Cardiac muscle cell (in vitro differentiated cells and primary cell): ENCODE measurements around the gene CTXND1. TPM values are rescaled to one million over a fixed set of nuclear protein-coding genes. Genes with fewer than 3 reads are reported as not detected.

Source experiments
- DNase-seq, 2 donors: peaks; one replicate each; pipeline versions ENCODE4 v3.0.0 to v3.0.0-alpha.2; 2010 to 2017; ENCODE audit warnings: low read depth in 1 of 2, low spot score in 1 of 2
- H3K27ac ChIP-seq: fragments of 200-600 bp; sonication (generic); 2 replicates; pipeline ENCODE4 v1.5.1; 2016
- H3K27me3 ChIP-seq: fragments of 200-600 bp; sonication (generic); 2 replicates; pipeline ENCODE4 v1.6.0; 2016; ENCODE audit warnings: control low read depth
- H3K36me3 ChIP-seq: fragments of 200-600 bp; sonication (generic); 2 replicates; pipeline ENCODE4 v1.5.1; 2016; ENCODE audit warnings: control low read depth
- H3K4me1 ChIP-seq: fragments of 200-600 bp; sonication (generic); 2 replicates; pipeline ENCODE4 v1.8.1; 2017; ENCODE audit warnings: low read depth, mild to moderate bottlenecking, mixed run types
- H3K4me3 ChIP-seq: fragments of 200-600 bp; sonication (generic); 2 replicates; pipeline ENCODE4 v1.5.1; 2016; ENCODE audit warnings: mild to moderate bottlenecking
- H3K9me3 ChIP-seq: fragments of 200-600 bp; sonication (generic); 2 replicates; pipeline ENCODE4 v1.5.1; 2017; ENCODE audit warnings: low read depth, mild to moderate bottlenecking, control low read depth
- polyA plus RNA-seq: library from polyadenylated mRNA; unstranded; fragments of >200 nt; fragmentation: Nextera tagmentation; extraction: Ambion mirVana; gene quantifications from 2 replicates; pipeline ENCODE4 v1.2.1, GENCODE V29; 2016
- total RNA-seq: library from RNA; depleted of rRNA; stranded (reverse); fragments of >200 nt; gene quantifications from 2 replicates; pipeline ENCODE4 v1.2.3, GENCODE V29; 2016
- TF ChIP-seq, protein P1 (sequence below): IDR thresholded peaks from 2 replicates; pipeline ENCODE4 v1.5.1; 2012; ENCODE audit warnings: low read depth, mild to moderate bottlenecking, low read length

CTXND1 gene
- total and polyA plus RNA-seq, 2 experiments from 2014 or later, result 0.09 to 0.27 TPM

DNA sequence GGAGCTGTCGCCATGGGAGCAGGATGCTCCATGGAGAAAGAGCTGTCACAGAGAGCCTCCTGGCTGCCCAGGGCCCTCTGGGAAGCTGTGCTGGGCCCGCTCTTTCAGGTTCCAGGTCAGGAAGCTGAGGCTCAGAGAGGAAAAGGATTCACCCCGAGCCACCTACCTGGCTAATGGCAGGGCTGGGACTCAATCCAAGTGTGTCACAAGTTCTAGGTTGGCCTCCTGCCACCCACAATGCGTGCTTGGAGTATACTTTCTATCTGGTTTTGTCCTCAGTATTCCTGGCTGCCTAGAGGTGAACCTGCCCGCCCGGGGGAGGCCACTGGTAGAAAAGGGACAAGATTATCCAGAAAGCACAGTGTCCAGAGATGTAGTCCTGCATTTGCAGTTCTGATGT, 75.6 kb downstream of the CTXND1 start:
- TF ChIP-seq, protein P1, sequence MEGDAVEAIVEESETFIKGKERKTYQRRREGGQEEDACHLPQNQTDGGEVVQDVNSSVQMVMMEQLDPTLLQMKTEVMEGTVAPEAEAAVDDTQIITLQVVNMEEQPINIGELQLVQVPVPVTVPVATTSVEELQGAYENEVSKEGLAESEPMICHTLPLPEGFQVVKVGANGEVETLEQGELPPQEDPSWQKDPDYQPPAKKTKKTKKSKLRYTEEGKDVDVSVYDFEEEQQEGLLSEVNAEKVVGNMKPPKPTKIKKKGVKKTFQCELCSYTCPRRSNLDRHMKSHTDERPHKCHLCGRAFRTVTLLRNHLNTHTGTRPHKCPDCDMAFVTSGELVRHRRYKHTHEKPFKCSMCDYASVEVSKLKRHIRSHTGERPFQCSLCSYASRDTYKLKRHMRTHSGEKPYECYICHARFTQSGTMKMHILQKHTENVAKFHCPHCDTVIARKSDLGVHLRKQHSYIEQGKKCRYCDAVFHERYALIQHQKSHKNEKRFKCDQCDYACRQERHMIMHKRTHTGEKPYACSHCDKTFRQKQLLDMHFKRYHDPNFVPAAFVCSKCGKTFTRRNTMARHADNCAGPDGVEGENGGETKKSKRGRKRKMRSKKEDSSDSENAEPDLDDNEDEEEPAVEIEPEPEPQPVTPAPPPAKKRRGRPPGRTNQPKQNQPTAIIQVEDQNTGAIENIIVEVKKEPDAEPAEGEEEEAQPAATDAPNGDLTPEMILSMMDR, result no peak
- H3K4me3 ChIP-seq, result no peak overlapping the region

GRCh38 chr15:80175436-80175835, 76.6 kb downstream of the CTXND1 start:
- TF ChIP-seq, protein P1, result no peak
- H3K9me3 ChIP-seq, result no peaks in the 10 kb centered on the region
- DNase-seq, result no peak
- no peak overlapping the region for H3K27ac ChIP-seq
- no peak overlapping the region for H3K4me3 ChIP-seq
- H3K27me3 ChIP-seq, result no peaks in the 10 kb centered on the region
- no peaks in the 10 kb centered on the region for H3K4me1 ChIP-seq
- H3K36me3 ChIP-seq, result peaks cover 4% of the 10 kb centered on the region

More for the DNA sequence above, 75.6 kb downstream of the CTXND1 start:
- Histone ChIP-seq H3K27me3 (no peaks in the 10 kb centered on the region), H3K36me3 (peaks cover 4% of the 10 kb centered on the region), H3K4me1 (no peaks in the 10 kb centered on the region), H3K27ac (no peak overlapping the region), H3K9me3 (no peaks in the 10 kb centered on the region)
- DNase-seq, result no peak

- Histone ChIP-seq H3K27ac (no peak overlapping the region), H3K4me1 (no peaks in the 10 kb centered on the region), H3K4me3 (no peak overlapping the region), H3K9me3 (no peaks in the 10 kb centered on the region), H3K27me3 (no peaks in the 10 kb centered on the region), H3K36me3 (peaks cover 4% of the 10 kb centered on the region)
- DNase-seq, result peak in 1 of 2 donors; percentile 86
- TF ChIP-seq, protein P1, result no peak
Measured at GRCh38 chr15:80174017-80174746, 77.8 kb downstream of the CTXND1 start.

GRCh38 chr15:80173022-80173759, 78.8 kb downstream of the CTXND1 start:
- H3K36me3 ChIP-seq, result peaks cover 4% of the 10 kb centered on the region
- no peaks in the 10 kb centered on the region for H3K4me1 ChIP-seq
- TF ChIP-seq, protein P1, result peak; percentile 76
- H3K27me3 ChIP-seq, result no peaks in the 10 kb centered on the region
- peak; percentile 63 to 70 for DNase-seq
- no peak overlapping the region for H3K27ac ChIP-seq
- H3K4me3 ChIP-seq, result no peak overlapping the region
- no peaks in the 10 kb centered on the region for H3K9me3 ChIP-seq

DNA sequence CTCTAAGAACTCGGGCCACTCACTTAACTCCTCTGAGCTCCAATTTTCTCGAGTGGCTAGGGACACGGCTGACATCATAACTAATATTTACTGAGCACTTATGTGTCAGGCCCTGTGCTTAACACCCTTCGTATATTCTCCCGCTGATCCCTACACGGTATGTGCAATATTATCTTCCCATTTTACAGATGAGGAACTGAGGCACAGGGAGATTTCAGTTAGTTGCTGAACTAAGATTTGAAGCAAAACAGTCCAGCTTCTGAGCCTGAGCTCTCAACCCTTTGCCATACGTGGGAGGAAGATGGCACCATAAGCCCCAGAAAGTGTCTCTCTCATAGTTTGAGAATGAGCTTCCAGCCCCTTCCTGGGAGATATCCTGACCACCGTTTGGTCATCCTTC, 79.6 kb downstream of the CTXND1 start:
- TF ChIP-seq, protein P1, result no peak
- H3K36me3 ChIP-seq, result no peaks in the 10 kb centered on the region
- no peak overlapping the region for H3K4me3 ChIP-seq
- H3K27ac ChIP-seq, result no peak overlapping the region
- no peaks in the 10 kb centered on the region for H3K27me3 ChIP-seq
- no peaks in the 10 kb centered on the region for H3K9me3 ChIP-seq
- DNase-seq, result no peak
- no peaks in the 10 kb centered on the region for H3K4me1 ChIP-seq
